SK-MEL-5 (cell line): ENCODE measurements around the gene HOXD9. TPM values are rescaled to one million over a fixed set of nuclear protein-coding genes. Genes with fewer than 3 reads are reported as not detected.

Experiments used
- DNase-seq: peaks from one replicate; pipeline ENCODE4 v3.0.0-alpha.2; 2016; ENCODE audit warnings: low read depth, low spot score
- in situ Hi-C: cut with HindIII; loops from 2 replicates; pipeline ENCODE4 v1.10.0; 2016; ENCODE audit warnings: low sequenced_read_pairs, high pct_unique_total_duplicates, low pct_unique_long_range_greater_than_20kb
- total RNA-seq: library from RNA; depleted of rRNA; stranded (reverse); fragments of >200 nt; shearing (Covaris generic); gene quantifications from 2 replicates; pipeline ENCODE4 v1.2.3, GENCODE V29; 2014

Gene HOXD9
- total RNA-seq, 1 experiment from 2014 or later: 0.18 TPM

DNA sequence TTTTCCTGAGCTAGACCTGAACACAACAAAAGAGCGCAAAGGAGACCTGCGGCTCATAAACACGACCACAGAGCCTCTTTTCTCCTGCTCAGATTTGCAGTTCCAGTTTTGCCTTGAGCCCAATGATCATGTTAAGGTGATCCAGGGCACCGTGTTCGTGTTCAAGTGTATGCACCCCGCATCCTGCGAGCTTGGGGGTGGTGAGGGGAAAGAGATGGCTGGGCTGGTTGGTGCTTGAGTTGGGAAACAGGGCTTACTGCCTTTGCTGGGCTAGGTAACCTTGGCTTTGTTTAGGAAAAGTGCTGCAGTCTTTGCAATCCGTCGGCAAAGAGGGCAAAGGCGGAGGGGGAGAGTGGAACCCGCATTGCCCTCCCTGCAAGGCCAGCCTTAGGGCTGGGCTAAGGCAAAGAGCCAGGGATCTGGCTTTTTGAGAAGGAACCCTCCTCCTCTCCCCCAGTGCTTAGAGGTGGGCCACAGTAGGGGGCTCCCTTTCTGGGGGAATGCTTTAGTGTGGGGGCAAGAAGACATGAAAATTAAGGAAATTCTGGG is 4.6 kb upstream of the HOXD9 start:
- in situ Hi-C loops: no loop called here
- no peak for DNase-seq

DNA sequence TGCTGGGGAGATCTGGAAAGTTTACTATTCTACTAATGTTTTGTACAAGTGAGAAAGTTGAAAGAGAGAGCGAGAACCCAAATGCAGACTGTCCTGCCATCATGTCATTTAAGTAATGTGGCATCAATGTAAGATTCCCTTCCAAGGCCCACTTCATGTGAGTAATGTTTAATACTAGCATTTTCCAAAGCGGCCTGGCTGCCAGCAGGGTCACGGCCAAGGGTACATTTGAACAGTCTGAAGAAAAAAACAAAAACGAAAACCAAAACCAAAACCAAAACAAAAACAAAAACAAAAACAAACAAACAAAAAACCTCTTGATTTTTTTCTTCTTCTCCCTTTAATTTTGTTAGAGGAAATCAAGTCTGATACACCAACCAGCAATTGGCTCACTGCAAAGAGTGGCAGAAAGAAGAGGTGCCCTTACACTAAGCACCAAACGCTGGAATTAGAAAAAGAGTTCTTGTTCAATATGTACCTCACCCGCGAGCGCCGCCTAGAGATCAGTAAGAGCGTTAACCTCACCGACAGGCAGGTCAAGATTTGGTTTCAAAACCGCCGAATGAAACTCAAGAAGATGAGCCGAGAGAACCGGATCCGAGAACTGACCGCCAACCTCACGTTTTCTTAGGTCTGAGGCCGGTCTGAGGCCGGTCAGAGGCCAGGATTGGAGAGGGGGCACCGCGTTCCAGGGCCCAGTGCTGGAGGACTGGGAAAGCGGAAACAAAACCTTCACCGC is 3.7 kb upstream of the HOXD9 start:
- in situ Hi-C loops: no loop called here

DNA sequence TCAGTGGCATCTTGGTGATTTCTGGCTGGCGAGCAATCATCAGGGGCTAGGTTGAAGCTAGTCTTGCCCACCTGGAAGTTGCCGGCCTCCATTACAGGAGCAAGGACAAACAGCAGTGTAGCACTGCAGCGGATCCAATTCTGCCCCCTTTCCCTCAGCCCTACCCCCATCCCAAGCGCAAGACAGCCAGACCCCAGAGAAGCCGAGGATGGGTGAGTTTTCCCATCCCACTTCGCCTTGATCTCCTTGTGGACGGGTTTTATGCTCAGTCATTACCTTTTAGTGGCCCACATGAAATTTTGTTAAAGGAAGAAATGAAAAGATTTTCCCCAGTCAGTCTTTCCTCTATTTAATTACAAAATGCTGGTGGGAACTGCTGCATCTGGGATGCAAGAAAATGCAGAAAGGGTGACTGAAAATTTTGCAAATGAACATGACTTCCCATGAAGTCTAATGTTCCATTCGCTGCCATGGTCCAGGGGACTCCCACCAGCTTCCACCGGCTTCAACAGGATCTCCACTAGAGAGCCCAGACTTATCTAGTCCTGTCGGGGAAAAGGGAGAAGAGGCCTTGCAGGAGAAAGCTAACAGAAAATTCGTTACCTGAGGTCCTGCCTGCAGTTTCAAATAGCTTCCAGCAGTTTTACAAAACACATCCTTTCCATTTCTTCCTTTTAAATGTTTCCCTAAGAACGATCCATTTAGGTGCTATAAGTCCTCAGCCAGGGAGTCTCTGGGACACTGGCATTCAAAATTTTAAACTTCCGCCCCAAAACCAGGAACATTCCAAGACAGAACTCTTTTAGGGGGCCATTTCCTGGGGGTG is 1.9 kb upstream of the HOXD9 start:
- in situ Hi-C loops: no loop called here
- DNase-seq: no peak

More for the DNA sequence above, 3.7 kb upstream of the HOXD9 start:
- peak; percentile 81 for DNase-seq

DNA sequence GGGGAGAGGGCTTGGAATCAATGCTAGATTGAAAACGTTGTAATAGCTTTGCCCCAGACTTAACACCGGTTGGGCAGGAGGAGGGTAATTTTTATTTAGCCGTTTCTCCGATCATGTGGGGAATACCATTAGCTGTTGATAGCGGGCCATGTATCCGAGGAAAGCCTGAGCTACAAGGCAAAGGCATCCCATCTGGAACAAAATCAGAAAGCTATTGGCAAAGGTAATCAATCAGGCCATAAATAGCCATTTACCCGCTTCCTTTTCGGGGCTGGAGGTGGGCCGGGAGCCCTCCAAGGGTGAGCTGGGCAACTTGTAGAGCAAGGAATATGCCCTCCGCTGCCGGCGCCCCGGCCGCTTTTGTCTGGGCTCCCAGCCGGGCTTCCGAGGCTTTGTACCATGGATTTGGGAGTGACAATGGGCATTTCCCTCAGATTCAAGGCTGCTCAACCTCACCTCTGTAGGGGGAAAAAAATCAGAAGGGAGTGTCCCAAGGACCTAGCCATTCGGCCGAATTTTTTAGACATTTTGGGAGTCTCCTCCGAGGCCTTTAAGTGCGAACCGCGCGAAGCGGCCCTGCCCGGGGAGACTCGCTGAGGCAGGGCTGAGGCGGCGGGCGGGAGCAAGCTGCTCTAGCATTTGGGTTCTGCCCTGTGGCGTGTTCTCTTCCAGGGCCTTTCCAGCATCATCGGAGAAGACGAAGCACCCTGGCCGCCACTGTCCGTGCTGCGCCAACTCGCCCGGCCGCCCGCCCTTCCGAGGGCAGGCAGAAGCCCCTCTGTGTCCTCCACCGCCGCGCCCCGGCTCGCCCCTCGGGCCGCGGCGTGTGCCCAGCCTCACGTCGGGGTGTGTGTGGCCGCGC is 1.1 kb upstream of the HOXD9 start:
- no peak for DNase-seq
- in situ Hi-C loops: no loop called here

DNA sequence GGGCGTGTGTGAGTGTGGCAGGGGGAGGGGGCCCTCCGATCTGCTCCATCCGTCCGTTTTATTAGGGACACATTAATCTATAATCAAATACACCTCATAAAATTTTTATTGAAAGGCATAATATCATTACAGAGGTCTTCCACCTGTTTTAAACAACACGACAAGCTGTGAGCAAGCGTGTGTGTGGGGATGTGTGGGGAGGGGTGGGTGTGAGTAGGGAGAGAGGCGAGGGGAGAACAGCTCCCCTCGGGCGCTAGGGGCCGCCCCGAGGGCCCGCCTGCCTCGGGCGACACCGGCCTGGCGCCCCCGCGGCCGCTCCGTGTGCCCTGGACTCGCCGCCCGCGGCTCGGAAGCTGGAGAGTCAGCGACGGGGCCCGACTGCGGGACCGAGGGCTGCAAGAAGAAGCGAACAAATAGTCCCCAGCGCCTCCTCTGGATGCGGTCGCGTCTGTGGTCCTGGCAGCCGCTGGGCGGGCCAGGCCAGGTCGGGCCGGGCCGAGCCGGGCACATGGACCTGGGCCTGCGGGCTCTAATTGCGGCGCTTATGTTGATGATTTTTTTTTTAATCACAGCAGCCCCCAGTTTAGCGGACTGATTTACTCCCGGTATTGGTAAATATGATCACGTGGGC is 352 bp upstream of the HOXD9 start:
- in situ Hi-C loops: no loop called here
- peak; percentile 9 for DNase-seq

DNA sequence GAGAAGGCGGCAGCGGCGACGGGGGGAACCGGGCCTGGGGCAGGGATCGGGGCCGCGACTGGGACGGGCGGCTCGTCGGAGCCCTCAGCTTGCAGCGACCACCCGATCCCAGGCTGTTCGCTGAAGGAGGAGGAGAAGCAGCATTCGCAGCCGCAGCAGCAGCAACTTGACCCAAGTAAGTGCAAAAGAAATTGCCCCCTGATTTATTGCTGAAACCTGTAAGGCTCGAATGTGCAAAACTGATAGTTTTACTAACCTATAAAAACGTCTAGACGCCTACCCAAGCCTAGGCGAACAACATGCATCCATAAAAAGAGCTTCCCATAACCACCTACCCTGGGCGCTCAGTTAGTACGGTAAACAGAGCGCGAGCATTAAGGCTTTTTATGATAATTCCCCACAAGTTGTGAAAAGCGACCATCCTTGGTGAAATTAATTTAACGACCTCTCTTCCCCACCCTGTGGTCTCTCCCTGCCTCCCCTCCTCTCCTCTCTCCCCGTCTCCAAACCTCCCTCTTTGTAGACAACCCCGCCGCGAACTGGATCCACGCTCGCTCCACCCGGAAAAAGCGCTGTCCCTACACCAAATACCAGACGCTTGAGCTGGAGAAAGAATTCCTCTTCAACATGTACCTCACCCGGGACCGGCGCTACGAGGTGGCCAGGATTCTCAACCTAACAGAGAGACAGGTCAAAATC is 1.0 kb downstream of the HOXD9 start:
- no peak for DNase-seq
- in situ Hi-C loops: no loop called here

DNA sequence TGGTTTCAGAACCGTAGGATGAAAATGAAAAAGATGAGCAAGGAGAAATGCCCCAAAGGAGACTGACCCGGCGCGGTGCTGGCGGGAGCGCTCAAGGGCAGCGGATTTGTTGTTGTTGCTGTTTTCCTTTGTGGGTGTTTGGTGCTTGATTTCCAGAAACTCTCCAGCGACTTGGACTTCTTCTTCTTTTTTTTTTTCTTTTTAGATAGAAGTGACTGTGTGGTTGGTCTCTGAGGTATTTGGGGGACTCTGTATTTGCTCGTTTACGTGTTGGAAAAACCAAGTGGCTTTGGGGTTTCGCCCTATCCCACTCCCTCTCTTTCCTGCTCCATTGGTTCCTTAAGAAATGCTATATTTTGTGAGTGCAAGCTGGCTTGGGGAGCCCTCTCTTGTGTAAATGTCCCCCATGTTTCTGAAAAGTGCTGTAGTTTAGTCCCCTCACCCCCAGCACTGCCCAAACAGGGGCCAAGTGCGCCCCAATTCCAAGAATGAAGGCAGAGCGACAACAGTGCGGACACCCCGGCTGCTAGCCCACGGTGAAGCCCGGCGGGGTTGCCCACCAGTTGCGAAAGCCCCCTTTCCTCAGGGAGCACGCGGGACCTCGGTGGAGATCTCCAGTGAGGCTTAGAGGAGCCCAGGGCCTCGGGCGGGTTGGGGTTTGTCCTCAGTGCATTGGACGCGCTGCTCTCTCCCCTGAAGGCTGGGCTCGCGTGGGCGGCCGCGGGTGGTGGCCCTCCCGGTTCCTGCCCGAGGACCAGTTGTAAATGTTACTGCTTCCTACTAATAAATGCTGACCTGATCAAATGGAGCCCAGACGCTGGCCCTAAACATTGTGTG is 1.8 kb downstream of the HOXD9 start:
- in situ Hi-C loops: no loop called here

DNA sequence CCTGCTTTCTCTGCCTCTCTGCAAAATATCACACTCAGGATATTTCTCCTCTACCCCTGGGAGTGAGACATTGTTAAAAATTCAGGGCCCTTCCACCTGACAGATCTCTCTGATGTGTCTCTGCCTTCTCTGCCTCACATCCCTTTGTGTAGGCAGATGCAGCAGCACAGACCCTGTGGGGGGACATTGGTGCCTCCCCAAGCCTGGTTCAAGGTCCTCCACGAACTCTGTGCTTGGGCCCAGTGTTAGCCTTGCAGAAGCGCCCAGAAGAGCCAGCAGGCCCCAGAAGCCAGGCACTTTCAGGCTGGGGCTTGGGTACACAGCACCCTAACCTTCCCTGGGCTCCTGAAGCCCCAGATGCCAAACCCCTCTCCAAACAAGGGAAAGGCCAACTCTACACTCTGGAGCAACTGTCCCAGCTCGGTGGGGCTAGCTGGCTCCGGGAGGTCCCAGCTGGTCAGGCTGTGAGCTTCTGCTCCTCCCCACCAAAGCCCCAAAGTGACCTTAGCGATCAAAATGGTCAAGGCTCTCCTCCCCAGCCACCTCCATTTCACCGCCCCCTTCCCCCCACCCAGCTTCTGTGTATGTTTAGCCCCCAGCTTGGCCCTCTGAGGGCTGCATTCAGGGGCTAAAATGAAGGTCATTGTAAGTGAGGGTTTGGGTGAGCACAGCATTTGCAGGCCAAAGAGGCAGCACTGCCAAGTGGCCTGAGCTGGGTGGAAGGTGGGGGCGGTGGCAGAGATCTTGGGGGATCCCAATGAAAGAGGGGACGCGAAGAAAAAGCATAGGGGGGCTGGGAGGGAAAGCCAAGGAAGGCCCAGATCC is 2.6 kb downstream of the HOXD9 start:
- DNase-seq: no peak
- in situ Hi-C loops: no loop called here

More for the DNA sequence above, 1.8 kb downstream of the HOXD9 start:
- DNase-seq: no peak

DNA sequence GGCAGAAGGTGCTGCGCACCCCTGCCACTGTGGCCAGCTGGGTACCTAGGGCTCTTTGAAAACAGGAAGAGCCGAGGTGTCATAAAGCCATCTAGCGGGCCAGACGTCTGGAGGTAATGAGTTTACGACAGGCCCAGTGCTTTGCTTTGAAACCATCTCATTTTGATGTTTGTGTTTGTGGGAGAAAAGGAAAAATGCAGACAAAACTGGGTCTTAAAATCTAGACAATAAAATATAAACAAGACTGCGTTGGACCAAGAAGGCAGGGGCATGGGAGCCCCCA is 3.2 kb downstream of the HOXD9 start:
- in situ Hi-C loops: no loop called here

DNA sequence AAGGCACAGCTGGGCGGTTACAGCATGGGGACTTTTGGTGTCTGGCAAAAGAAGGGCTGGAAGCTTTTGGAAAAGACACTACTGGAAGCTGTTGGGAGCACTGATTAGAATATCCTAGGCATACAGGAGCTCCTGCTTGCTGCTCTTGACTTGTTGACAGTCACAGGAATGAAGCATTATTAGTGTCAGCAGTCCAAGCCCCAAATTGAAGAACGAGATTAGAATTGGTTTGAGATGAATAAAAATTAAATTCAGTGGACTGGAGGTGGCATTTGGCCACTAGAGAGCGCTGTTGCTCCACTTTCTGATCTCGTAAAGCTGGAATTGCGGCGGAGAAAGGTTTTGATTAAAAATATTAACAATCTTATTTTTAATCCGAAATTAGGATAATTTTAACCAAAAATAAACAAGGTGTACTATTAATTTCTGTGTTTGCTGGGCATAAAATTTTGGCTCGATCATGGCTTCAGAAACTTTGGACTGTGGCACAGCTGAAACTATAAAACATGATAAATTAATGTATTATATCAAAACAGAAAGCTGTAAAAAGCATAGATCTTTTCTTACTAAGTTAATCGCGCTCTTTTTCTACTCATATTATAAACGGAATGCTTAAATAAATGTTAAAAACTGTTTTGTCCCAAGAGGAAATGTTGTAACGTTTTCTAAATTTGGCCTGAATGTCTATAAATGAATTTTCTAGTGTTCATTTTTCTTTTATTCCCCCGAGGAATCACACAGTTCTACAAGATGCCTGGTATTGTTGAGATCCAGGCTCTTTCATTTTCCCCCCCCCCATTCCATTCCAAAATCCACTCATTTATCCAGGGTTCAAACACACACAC is 4.6 kb downstream of the HOXD9 start:
- peak; percentile 62 for DNase-seq
- in situ Hi-C loops: no loop called here

More for the DNA sequence above, 3.2 kb downstream of the HOXD9 start:
- no peak for DNase-seq

DNA sequence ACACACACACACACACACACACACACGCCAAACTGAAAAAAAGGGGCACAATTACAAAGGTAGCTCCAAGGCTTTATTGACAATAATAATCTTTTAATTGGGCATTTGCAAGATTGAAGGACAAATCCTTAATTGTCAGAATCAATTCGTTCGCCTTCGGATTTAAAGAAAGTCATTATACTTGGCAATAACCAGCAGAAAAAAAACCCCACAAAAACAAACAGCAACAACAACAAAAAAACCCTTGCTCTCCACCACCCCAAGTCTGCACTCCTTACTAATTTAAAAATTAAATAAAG is 5.2 kb downstream of the HOXD9 start:
- DNase-seq: no peak
- in situ Hi-C loops: no loop called here

DNA sequence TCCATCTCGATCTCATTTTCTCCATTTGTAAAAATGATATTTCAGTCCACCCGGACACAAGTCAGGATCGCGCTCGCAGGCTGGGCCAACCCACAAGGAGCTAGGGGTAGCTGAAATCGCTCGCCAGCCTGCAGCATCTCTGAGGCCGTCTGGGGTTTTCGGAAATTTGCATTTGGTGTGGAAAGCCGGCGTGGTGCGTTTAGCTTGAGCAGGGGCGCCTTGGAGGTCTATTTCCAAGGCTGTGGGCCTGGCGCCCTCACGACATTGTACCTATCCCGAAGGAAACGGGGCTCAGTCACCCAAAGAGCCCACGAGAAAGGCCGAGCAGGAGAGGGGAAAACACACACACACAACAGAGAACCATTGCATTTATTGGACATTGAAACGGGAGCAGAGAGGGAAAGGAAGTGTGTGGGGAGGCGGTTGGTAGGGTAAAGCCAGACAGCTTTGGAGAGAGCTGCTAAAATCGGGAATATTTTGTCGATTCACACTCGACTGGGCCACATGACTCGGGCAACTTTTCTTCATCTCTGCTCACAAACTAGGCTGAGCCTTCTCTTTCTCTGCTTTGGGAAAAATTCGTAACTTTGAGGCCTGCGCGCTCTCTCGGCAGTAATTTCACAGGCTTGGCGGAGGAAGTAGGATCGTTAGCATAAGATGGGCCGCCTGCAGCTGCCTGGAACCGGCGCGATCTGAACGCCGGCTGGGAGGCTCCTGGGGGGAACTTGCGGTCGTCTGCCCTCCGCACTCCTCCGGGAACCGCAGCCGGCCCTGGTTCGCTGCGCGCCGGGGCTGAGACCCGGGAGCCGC is 5.9 kb downstream of the HOXD9 start:
- in situ Hi-C loops: no loop called here
- DNase-seq: no peak

DNA sequence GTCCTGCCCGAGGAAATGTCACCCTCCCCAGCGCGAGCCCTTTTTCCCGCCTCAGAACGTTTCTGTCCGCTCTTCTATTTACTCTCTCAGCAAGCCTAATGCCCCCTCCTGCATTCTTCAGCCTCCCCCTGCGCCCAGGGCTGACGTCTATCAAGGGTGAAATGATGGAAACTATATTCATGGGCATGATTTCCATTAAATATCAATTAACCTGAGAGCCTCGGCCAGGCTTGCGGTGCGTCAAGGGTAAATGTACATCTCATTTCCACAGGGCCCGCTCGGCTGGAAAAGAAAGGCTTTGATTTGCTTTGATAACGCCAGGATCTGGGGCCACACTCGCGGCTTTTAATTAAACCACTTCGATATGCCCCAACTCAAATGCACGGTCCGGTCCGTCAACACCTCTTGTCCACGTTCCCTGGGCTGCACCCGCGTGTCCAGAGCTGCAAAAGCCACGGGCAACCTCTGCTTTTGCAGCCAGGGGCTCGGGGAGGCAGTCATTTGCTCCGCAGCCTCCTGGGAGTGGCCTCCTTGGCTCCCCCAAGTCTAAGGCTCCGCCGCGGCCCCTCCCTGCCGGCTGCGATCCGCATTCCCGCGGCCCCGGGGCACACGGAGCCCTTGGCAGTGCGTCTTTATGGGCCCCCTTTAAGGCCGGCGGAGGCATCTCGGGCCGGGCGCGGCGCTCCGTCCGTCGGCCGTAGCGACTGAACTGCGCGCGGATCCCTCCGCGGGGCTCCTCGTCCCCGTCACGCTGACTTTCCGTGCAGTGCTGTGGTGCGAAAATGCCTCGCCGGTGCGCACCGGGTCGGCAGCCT is 6.7 kb downstream of the HOXD9 start, which contains the start of gene HOXD8:
Gene HOXD8, plus strand, starts transcription at position 724 of the 815 bp plus-strand sequence. CDS start 662 bp downstream, outside the sequence.
- DNase-seq: peak; percentile 71
- in situ Hi-C loops: no loop called here
